Stimulated activated naive CD8-positive, alpha-beta T cell treated with anti-CD3 and anti-CD28 coated beads, Interleukin-15, amount 100 ng/mL, for 72 hours (primary cell): ENCODE measurements around the gene SLC39A7.
A peak's percentile ranks its signal among the peaks of the same experiment; 100 is the strongest.

ENCODE experiments used
- ATAC-seq: fragments of 150-1000 bp; cut with Tn5 transposase; 2 replicates; pipeline ENCODE4 v1.10.0; 2021; ENCODE audit warnings: mild to moderate bottlenecking, moderate library complexity
- DNase-seq, 2 donors: peaks; one replicate each; pipeline ENCODE4 v3.0.0; 2021 to 2022
- H3K27ac Mint-ChIP-seq, 2 donors: one replicate each; pipeline ENCODE4 v1.8.0; 2022; ENCODE audit warnings: mild to moderate bottlenecking in 2 of 2, mixed read lengths in 2 of 2, moderate library complexity in 2 of 2
- H3K27me3 Mint-ChIP-seq: one replicate; pipeline ENCODE4 v1.8.0; 2022; ENCODE audit warnings: mixed read lengths
- H3K4me1 Mint-ChIP-seq: one replicate; pipeline ENCODE4 v1.8.0; 2022; ENCODE audit warnings: mild to moderate bottlenecking, mixed read lengths
- H3K4me3 Mint-ChIP-seq, 2 donors: one replicate each; pipeline ENCODE4 v1.8.0; 2022; ENCODE audit warnings: mild to moderate bottlenecking in 2 of 2, mixed read lengths in 2 of 2, moderate library complexity in 1 of 2
- H3K9me3 Mint-ChIP-seq, 2 donors: one replicate each; pipeline ENCODE4 v1.8.0; 2022; ENCODE audit warnings: mixed read lengths in 2 of 2

Gene SLC39A7

GRCh38 chr6:33200219-33201146 is at the start of gene SLC39A7, which contains the start of gene RXRB:
Gene SLC39A7, plus strand, starts transcription at chr6:33200867. Its CDS starts 379 bp downstream, at chr6:33201246.
Gene RXRB, minus strand, starts transcription at chr6:33200665. Its CDS starts 189 bp downstream, at chr6:33200476.
- ATAC-seq, result peak; percentile 59
- H3K4me3 Mint-ChIP-seq, result peak within 1 kb of the TSS; percentile 98
- H3K9me3 Mint-ChIP-seq, result no peaks in the 10 kb centered on the region
- H3K27ac Mint-ChIP-seq, result peak within 1 kb of the TSS; percentile 99 to 100
- peaks cover 80% of the 10 kb centered on the region for H3K4me1 Mint-ChIP-seq
- peak; percentile 95 to 98 for DNase-seq
- H3K27me3 Mint-ChIP-seq, result no peaks in the 10 kb centered on the region

- DNase-seq, result no peak
- peaks cover 19% of the 10 kb centered on the region for H3K27me3 Mint-ChIP-seq
- H3K4me3 Mint-ChIP-seq, result no peak overlapping the region
- H3K9me3 Mint-ChIP-seq, result peaks cover 5 to 12% of the 10 kb centered on the region in 2 donors
- no peak overlapping the region for H3K27ac Mint-ChIP-seq
- no peaks in the 10 kb centered on the region for H3K4me1 Mint-ChIP-seq
- no peak for ATAC-seq
These were observed 49.6 kb upstream of the SLC39A7 start for GRCh38 chr6:33151050-33151449.

- peaks cover 5 to 12% of the 10 kb centered on the region in 2 donors for H3K9me3 Mint-ChIP-seq
- no peak for ATAC-seq
- no peak overlapping the region for H3K4me3 Mint-ChIP-seq
These were observed 46.3 kb upstream of the SLC39A7 start for GRCh38 chr6:33154349-33154748.

GRCh38 chr6:33156561-33156960 is 44.1 kb upstream of the SLC39A7 start:
- DNase-seq, result no peak
- no peak overlapping the region for H3K4me3 Mint-ChIP-seq
- no peak overlapping the region for H3K27ac Mint-ChIP-seq
- no peaks in the 10 kb centered on the region for H3K27me3 Mint-ChIP-seq
- no peak for ATAC-seq
- peaks cover 5 to 11% of the 10 kb centered on the region in 2 donors for H3K9me3 Mint-ChIP-seq
- peaks cover 8% of the 10 kb centered on the region for H3K4me1 Mint-ChIP-seq

More at GRCh38 chr6:33154349-33154748, 46.3 kb upstream of the SLC39A7 start:
- H3K27ac Mint-ChIP-seq, result no peak overlapping the region
- no peaks in the 10 kb centered on the region for H3K4me1 Mint-ChIP-seq
- DNase-seq, result no peak
- H3K27me3 Mint-ChIP-seq, result peaks cover 11% of the 10 kb centered on the region

- H3K27ac Mint-ChIP-seq, result no peak overlapping the region
- peaks cover 12% of the 10 kb centered on the region for H3K4me1 Mint-ChIP-seq
- ATAC-seq (no peak), DNase-seq (no peak)
- peaks cover 1 to 7% of the 10 kb centered on the region in 2 donors for H3K9me3 Mint-ChIP-seq
- no peaks in the 10 kb centered on the region for H3K27me3 Mint-ChIP-seq
- no peak overlapping the region for H3K4me3 Mint-ChIP-seq
These were observed 43.7 kb upstream of the SLC39A7 start for GRCh38 chr6:33156964-33157363.

- no peak for ATAC-seq
- Mint-ChIP-seq H3K27ac (no peak overlapping the region), H3K9me3 (no peaks in the 10 kb centered on the region), H3K4me1 (peaks cover 21% of the 10 kb centered on the region), H3K4me3 (no peak overlapping the region), H3K27me3 (peaks cover 7% of the 10 kb centered on the region)
- no peak for DNase-seq
These were observed 40.6 kb upstream of the SLC39A7 start for GRCh38 chr6:33160096-33160495.

- H3K27ac Mint-ChIP-seq, result peak overlapping the region in 1 of 2 donors; percentile 93
- H3K4me1 Mint-ChIP-seq, result peaks cover 21% of the 10 kb centered on the region
- H3K27me3 Mint-ChIP-seq, result peaks cover 7% of the 10 kb centered on the region
- H3K9me3 Mint-ChIP-seq, result no peaks in the 10 kb centered on the region
- DNase-seq (no peak), ATAC-seq (no peak)
- peak overlapping the region; percentile 89 to 93 for H3K4me3 Mint-ChIP-seq
These were observed 39.8 kb upstream of the SLC39A7 start for GRCh38 chr6:33160728-33161344.

- Mint-ChIP-seq H3K4me1 (peaks cover 21% of the 10 kb centered on the region), H3K27me3 (peaks cover 7% of the 10 kb centered on the region), H3K4me3 (peak overlapping the region; percentile 89 to 93), H3K27ac (peak overlapping the region; percentile 93 to 95), H3K9me3 (no peaks in the 10 kb centered on the region)
- peak; percentile 93 for ATAC-seq
- DNase-seq, result peak; percentile 86 to 87
These were observed 39.0 kb upstream of the SLC39A7 start for GRCh38 chr6:33161354-33162331.

GRCh38 chr6:33163540-33163939 is 37.1 kb upstream of the SLC39A7 start:
- Mint-ChIP-seq H3K9me3 (no peaks in the 10 kb centered on the region), H3K4me3 (no peak overlapping the region), H3K27ac (no peak overlapping the region), H3K27me3 (peaks cover 7% of the 10 kb centered on the region), H3K4me1 (peaks cover 21% of the 10 kb centered on the region)
- no peak for ATAC-seq
- DNase-seq, result no peak

- Mint-ChIP-seq H3K27me3 (peaks cover 7% of the 10 kb centered on the region), H3K4me1 (peaks cover 21% of the 10 kb centered on the region), H3K27ac (peak overlapping the region; percentile 36 to 56), H3K9me3 (no peaks in the 10 kb centered on the region), H3K4me3 (no peak overlapping the region)
- no peak for ATAC-seq
- no peak for DNase-seq
These were observed 36.5 kb upstream of the SLC39A7 start for GRCh38 chr6:33164176-33164575.

GRCh38 chr6:33164665-33165373 is 35.8 kb upstream of the SLC39A7 start:
- H3K27me3 Mint-ChIP-seq, result peaks cover 7% of the 10 kb centered on the region
- H3K27ac Mint-ChIP-seq, result no peak overlapping the region
- DNase-seq (no peak), ATAC-seq (no peak)
- H3K4me3 Mint-ChIP-seq, result no peak overlapping the region
- no peaks in the 10 kb centered on the region for H3K9me3 Mint-ChIP-seq
- H3K4me1 Mint-ChIP-seq, result peaks cover 21% of the 10 kb centered on the region

GRCh38 chr6:33165581-33166258 is 34.9 kb upstream of the SLC39A7 start:
- Mint-ChIP-seq H3K27ac (no peak overlapping the region), H3K4me3 (no peak overlapping the region), H3K4me1 (peaks cover 21% of the 10 kb centered on the region), H3K27me3 (peaks cover 7% of the 10 kb centered on the region), H3K9me3 (no peaks in the 10 kb centered on the region)
- ATAC-seq, result no peak
- no peak for DNase-seq

- no peak overlapping the region for H3K4me3 Mint-ChIP-seq
- H3K27ac Mint-ChIP-seq, result no peak overlapping the region
- H3K4me1 Mint-ChIP-seq, result peaks cover 15% of the 10 kb centered on the region
- H3K9me3 Mint-ChIP-seq, result no peaks in the 10 kb centered on the region
- H3K27me3 Mint-ChIP-seq, result peaks cover 7% of the 10 kb centered on the region
- DNase-seq, result no peak
- ATAC-seq, result no peak
These were observed 34.3 kb upstream of the SLC39A7 start for GRCh38 chr6:33166363-33166762.

- no peak overlapping the region for H3K27ac Mint-ChIP-seq
- H3K4me1 Mint-ChIP-seq, result peaks cover 11% of the 10 kb centered on the region
- H3K27me3 Mint-ChIP-seq, result peaks cover 7% of the 10 kb centered on the region
- no peak for ATAC-seq
- no peak overlapping the region for H3K4me3 Mint-ChIP-seq
- DNase-seq, result no peak
- no peaks in the 10 kb centered on the region for H3K9me3 Mint-ChIP-seq
These were observed 33.9 kb upstream of the SLC39A7 start for GRCh38 chr6:33166811-33167210.
